HepG2 (cell line): ENCODE data around the gene SPINK7. TPM values are rescaled to one million over a fixed set of nuclear protein-coding genes. Genes with fewer than 3 reads are reported as not detected.

Experiments used
- ATAC-seq: fragments of 200-7000 bp; cut with Tn5 transposase; 3 replicates; pipeline ENCODE4 v1.9.1; 2020; ENCODE audit warnings: mild to moderate bottlenecking, moderate library complexity
- BruUV-seq: library from RNA; stranded (reverse); fragments of 400-500 nt; replicated peaks from 2 replicates; lab custom pipeline; 2021; lab: Mats Ljungman, UMichigan
- CTCF ChIA-PET: fragments of 300-600 bp; formaldehyde crosslinking; extraction: SDS; loops from one replicate; lab custom pipeline; 2021; ENCODE audit warnings: low total read pairs, inconsistent platforms, low intra/inter-chr PET ratio; lab: Yijun Ruan, JAX
- POLR2A ChIA-PET: fragments of 350-600 bp; sonication (Branson Sonifier 250); formaldehyde crosslinking; loops from one replicate; lab custom pipeline; 2020; ENCODE audit warnings: antibody characterized with exemption, inconsistent platforms; lab: Yijun Ruan, JAX
- DNase-seq: peaks from one replicate; pipeline ENCODE4 v3.0.0-alpha.2; 2015; ENCODE audit warnings: low spot score
- FAIRE-seq: peaks from 3 replicates; lab custom pipeline; 2011; peaks lifted over from hg19 to GRCh38; lab: Jason Lieb, UNC
- H2AFZ ChIP-seq: one replicate; pipeline ENCODE4 v1.6.1; 2011; ENCODE audit warnings: low read length, inconsistent platforms
- H3K27ac ChIP-seq: fragments of 300-600 bp; 3 replicates; pipeline ENCODE4 v1.8.0; 2011; ENCODE audit warnings: mixed run types, mild to moderate bottlenecking, mixed read lengths, low read length, inconsistent platforms; ENCODE audit not compliant: insufficient read depth; ENCODE audit errors: extremely low read length
- H3K27me3 ChIP-seq, 2 experiments: fragments of 200-600 bp in 1 of 2; 2 replicates in 1 of 2; 3 replicates in 1 of 2; pipeline versions ENCODE4 v1.6.0 to v1.8.0; 2011; ENCODE audit warnings: low read length in 2 of 2, mild to moderate bottlenecking in 2 of 2, moderate library complexity in 2 of 2, inconsistent platforms in 1 of 2; ENCODE audit not compliant: insufficient read depth in 2 of 2, control insufficient read depth in 1 of 2
- H3K36me3 ChIP-seq, 2 experiments: fragments of 200-600 bp in 1 of 2; replicated peaks in 1 of 2; 2 replicates in 1 of 2; 3 replicates in 1 of 2; pipeline versions ENCODE4 v1.5.1 to v1.8.0; 2011; ENCODE audit warnings: low read length in 2 of 2, inconsistent platforms in 1 of 2; ENCODE audit not compliant: insufficient read depth in 2 of 2, control insufficient read depth in 1 of 2
- H3K4me1 ChIP-seq: 2 replicates; pipeline ENCODE4 v1.5.1; 2012; ENCODE audit warnings: low read length, inconsistent platforms; ENCODE audit not compliant: insufficient read depth
- H3K4me2 ChIP-seq: 2 replicates; pipeline ENCODE4 v1.6.0; 2011; ENCODE audit warnings: low read depth, low read length, inconsistent platforms
- H3K4me3 ChIP-seq, 3 experiments: fragments of 200-600 bp in 1 of 3; sonication (generic), shearing (Covaris generic) in 1 of 3; replicated peaks in 1 of 3; 2 replicates each; pipeline ENCODE4 v1.5.1; 2011 to 2016; ENCODE audit warnings: low read length in 3 of 3, inconsistent platforms in 2 of 3, low read depth in 2 of 3, mild to moderate bottlenecking in 2 of 3, control low read depth in 1 of 3, mixed read lengths in 1 of 3; ENCODE audit not compliant: insufficient read depth in 1 of 3
- H3K79me2 ChIP-seq: one replicate; pipeline ENCODE4 v1.6.1; 2011; ENCODE audit warnings: low read length, inconsistent platforms; ENCODE audit not compliant: insufficient read depth
- H3K9ac ChIP-seq: 2 replicates; pipeline ENCODE4 v1.6.0; 2011; ENCODE audit warnings: mild to moderate bottlenecking, low read depth, low read length, inconsistent platforms; ENCODE audit not compliant: insufficient read depth
- H3K9me3 ChIP-seq: 2 replicates; pipeline ENCODE4 v1.5.1; 2012; ENCODE audit warnings: mild to moderate bottlenecking, low read length
- H4K20me1 ChIP-seq: 2 replicates; pipeline ENCODE4 v1.6.0; 2011; ENCODE audit warnings: inconsistent platforms, mild to moderate bottlenecking, low read length, moderate library complexity; ENCODE audit not compliant: insufficient read depth
- ADNP ChIP-seq: sonication (generic); formaldehyde crosslinking; IDR thresholded peaks from 2 replicates; pipeline ENCODE4 v1.4.0; 2020; ENCODE audit warnings: missing genetic modification reagents
- BHLHE40 ChIP-seq: IDR thresholded peaks from 2 replicates; pipeline ENCODE4 v1.6.1; 2011; ENCODE audit warnings: low read length, improper control_type of control experiment
- CCDC6 ChIP-seq: sonication (generic); formaldehyde crosslinking; IDR thresholded peaks from 2 replicates; pipeline ENCODE4 v1.8.1; 2022; ENCODE audit warnings: mild to moderate bottlenecking, missing genetic modification reagents, moderate library complexity
- DR1 ChIP-seq: sonication (generic); formaldehyde crosslinking; IDR thresholded peaks from 2 replicates; pipeline ENCODE4 v1.8.0; 2021; ENCODE audit warnings: mild to moderate bottlenecking, missing genetic modification reagents, inconsistent platforms
- DRAP1 ChIP-seq: IDR thresholded peaks from 2 replicates; pipeline ENCODE4 v1.6.1; 2016; ENCODE audit warnings: missing genetic modification reagents, missing compliant biosample characterization
- ELF4 ChIP-seq: sonication (generic); formaldehyde crosslinking; IDR thresholded peaks from 2 replicates; pipeline ENCODE4 v1.5.0; 2020; ENCODE audit warnings: missing genetic modification reagents, mild to moderate bottlenecking, moderate library complexity, borderline replicate concordance
- FOXK2 ChIP-seq: fragments of 450-650 bp; IDR thresholded peaks from 2 replicates; pipeline ENCODE4 v1.6.1; 2016
- PLRG1 ChIP-seq: fragments of 450-650 bp; conservative IDR thresholded peaks from 2 replicates; pipeline ENCODE4 v1.6.1; 2016
- TFDP2 ChIP-seq: sonication (generic); formaldehyde crosslinking; IDR thresholded peaks from 2 replicates; pipeline ENCODE4 v1.4.0; 2020; ENCODE audit warnings: missing genetic modification reagents
- ZNF274 ChIP-seq: sonication (generic); formaldehyde crosslinking; IDR thresholded peaks from 2 replicates; pipeline ENCODE4 v1.5.1; 2020; ENCODE audit warnings: mild to moderate bottlenecking, missing genetic modification reagents
- ZNF331 ChIP-seq: sonication (generic); formaldehyde crosslinking; IDR thresholded peaks from 2 replicates; pipeline ENCODE4 v1.4.0; 2020; ENCODE audit warnings: missing genetic modification reagents
- ZNF337 ChIP-seq: sonication (generic); formaldehyde crosslinking; IDR thresholded peaks from 2 replicates; pipeline ENCODE4 v1.5.1; 2020; ENCODE audit warnings: missing genetic modification reagents, low read depth, mild to moderate bottlenecking, borderline replicate concordance
- ZNF761 ChIP-seq: sonication (generic); formaldehyde crosslinking; conservative IDR thresholded peaks from 2 replicates; pipeline ENCODE4 v1.4.0; 2020; ENCODE audit warnings: mild to moderate bottlenecking, missing genetic modification reagents
- WGBS: methylation state at CpG from one replicate; pipeline ENCODE4 v1.1.6; 2017; ENCODE audit warnings: low lambda C conversion rate; 5-methylcytosine and 5-hydroxymethylcytosine counted together
- in situ Hi-C: cut with HindIII; loops from 2 replicates; pipeline ENCODE4 v1.10.0; 2017; ENCODE audit warnings: low pct_unique_long_range_greater_than_20kb; ENCODE audit not compliant: extremely low pct_ligation_motif_present
- intact Hi-C: fragments of 100-400 bp; cut with micrococcal nuclease; formaldehyde crosslinking; loops from one replicate; pipeline ENCODE4 v1.10.0; 2022; ENCODE audit not compliant: unreplicated experiment
- polyA plus RNA-seq, 8 experiments: library from polyadenylated mRNA; depleted of rRNA in 3 of 8; stranded (reverse) in 7 of 8; unstranded in 1 of 8; fragments of >200 nt; fragmentation: Illumina TruSeq in 4 of 8; extraction: Trizol in 4 of 8; gene quantifications; 2 replicates each; pipeline versions ENCODE4 v1.2.1 to v1.2.3, GENCODE V29; 2011 to 2016; ENCODE audit warnings: low read depth in 4 of 8, missing spikeins in 1 of 8, mixed read lengths in 1 of 8; ENCODE audit not compliant: insufficient read depth in 1 of 8
- total RNA-seq, 5 experiments: library from RNA; depleted of rRNA; stranded (reverse); fragments of >200 nt; fragmentation: Illumina TruSeq; extraction: Trizol; gene quantifications; 2 replicates each; pipeline ENCODE4 v1.2.3, GENCODE V29; 2016; ENCODE audit warnings: low read depth in 1 of 5

The SPINK7 gene
- total and polyA plus RNA-seq, 2 of the 13 experiments (the other 11 are each of a cell fraction or from before 2014, with no cell fraction given), result 0.15 TPM; not detected in 1

GRCh38 chr5:148267962-148268361 lies 44.3 kb upstream of the SPINK7 start:
- Histone ChIP-seq H3K4me3 (no peak overlapping the region), H3K27me3 (no peaks in the 10 kb centered on the region), H2AFZ (no peak overlapping the region), H3K9ac (no peak overlapping the region), H3K27ac (no peak overlapping the region), H3K4me2 (no peak overlapping the region), H3K4me1 (no peaks in the 10 kb centered on the region), H3K36me3 (no peaks in the 10 kb centered on the region), H3K79me2 (no peaks in the 10 kb centered on the region), H4K20me1 (no peaks in the 10 kb centered on the region), H3K9me3 (no peaks in the 10 kb centered on the region)
- DNase-seq, result no peak
- ChIA-PET CTCF (no interaction called here), POLR2A (no interaction called here)
- no peak for FAIRE-seq
- 13% methylated on average over 3 of the region's 3 CpGs for WGBS
- in situ Hi-C loops (no loop called here), intact Hi-C loops (no loop called here)
- no peak for ATAC-seq
- TF ChIP-seq ADNP (no peak), CCDC6 (CRISPR knock-in tag) (no peak), PLRG1 (no peak), BHLHE40 (no peak), DRAP1 (CRISPR knock-in tag) (no peak), DR1 (no peak), ELF4 (CRISPR knock-in tag) (no peak), ZNF761 (CRISPR knock-in tag) (no peak), ZNF274 (CRISPR knock-in tag) (no peak), ZNF337 (no peak), TFDP2 (CRISPR knock-in tag) (no peak), FOXK2 (no peak), ZNF331 (CRISPR knock-in tag) (no peak)
- no TSS peak for BruUV-seq
